ENCODE results near the gene KCNA4.
"Not testable (repeated sequence)": the region's sequence is repeated elsewhere in the genome, so short reads cannot be mapped to it uniquely, and the experiment has no call there.

The KCNA4 gene

GRCh38 chr11:29978549-29978948 lies 38.3 kb downstream of the KCNA4 start:
- DNase-seq (ENCODE audit: extremely low spot score), result no peak
- ChIA-PET POLR2A (no interaction called here), CTCF (no interaction called here)
- no peak for TF ChIP-seq CTCF (IDR thresholded peaks at IDR 0.05; ENCODE audit: control extremely low read depth, extremely low read depth, low read depth, missing control alignments)

DNA sequence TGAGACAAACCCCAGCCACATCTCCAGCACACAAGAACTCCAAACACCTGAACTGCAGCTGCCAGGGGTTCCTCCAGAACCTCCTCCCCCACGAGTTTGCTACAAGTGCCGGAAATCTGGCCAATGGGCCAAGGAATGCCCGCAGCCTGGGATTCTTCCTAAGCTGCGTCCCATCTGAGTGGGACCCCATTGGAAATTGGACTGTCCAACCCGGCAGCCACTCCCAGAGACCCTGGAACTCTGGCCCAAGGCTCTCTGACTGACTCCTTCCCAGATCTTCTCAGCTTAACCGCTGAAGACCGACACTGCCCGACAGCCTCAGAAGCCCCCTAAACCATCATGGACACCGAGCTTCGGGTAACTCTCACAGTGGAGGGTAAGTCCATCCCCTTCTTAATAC lies 41.2 kb downstream of the KCNA4 start:
- POLR2A ChIA-PET; CTCF ChIA-PET; DNase-seq (ENCODE audit: extremely low spot score): not testable (repeated sequence)

GRCh38 chr11:29963796-29964195 lies 53.0 kb downstream of the KCNA4 start:
- ChIA-PET CTCF (interaction anchor here (1.5 to 1.7 kb wide), 2 partner anchors 15 to 21 kb away, joined by 3 to 8 read pairs; no protein-coding TSS in a partner anchor), POLR2A (no interaction called here)
- no peak for TF ChIP-seq CTCF (IDR thresholded peaks at IDR 0.05; ENCODE audit: control extremely low read depth, extremely low read depth, low read depth, missing control alignments)
- no peak for DNase-seq (ENCODE audit: extremely low spot score)

DNA sequence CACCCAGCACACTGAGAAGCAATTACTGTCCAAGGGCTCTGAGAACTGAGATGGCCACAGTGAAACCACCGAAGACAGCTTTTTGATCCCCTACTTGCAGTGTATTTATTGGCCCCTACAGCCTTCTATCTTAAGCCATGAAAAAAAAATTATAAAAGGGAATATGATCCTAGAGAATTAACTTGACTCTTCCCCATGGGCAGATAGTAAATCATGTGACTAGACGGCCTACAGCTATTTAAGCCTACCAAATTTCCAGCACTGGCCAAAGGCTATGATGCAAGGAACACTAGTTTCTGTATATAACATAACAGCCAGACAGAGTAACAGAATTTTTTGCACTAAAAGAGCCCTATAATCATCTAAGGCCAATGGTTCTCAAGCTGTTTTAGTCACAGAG lies 53.8 kb downstream of the KCNA4 start:
- ChIA-PET CTCF (interaction anchor here (1.3 to 1.7 kb wide), 3 partner anchors 15 to 22 kb away, joined by 3 to 8 read pairs (median 3); no protein-coding TSS in a partner anchor), POLR2A (no interaction called here)
- TF ChIP-seq CTCF (IDR thresholded peaks at IDR 0.05; ENCODE audit: control extremely low read depth, extremely low read depth, low read depth, missing control alignments), result no peak
- DNase-seq (ENCODE audit: extremely low spot score), result no peak

GRCh38 chr11:29962243-29962642 lies 54.6 kb downstream of the KCNA4 start:
- ChIA-PET POLR2A (no interaction called here), CTCF (interaction anchor here (1.3 to 1.7 kb wide), 2 partner anchors 16 to 23 kb away, joined by 3 to 8 read pairs; no protein-coding TSS in a partner anchor)
- no peak for TF ChIP-seq CTCF (IDR thresholded peaks at IDR 0.05; ENCODE audit: control extremely low read depth, extremely low read depth, low read depth, missing control alignments)
- no peak for DNase-seq (ENCODE audit: extremely low spot score)
